Measurements from ENCODE around the gene SLC26A5.

Gene SLC26A5

GRCh38 chr7:103347507-103348267, 98.3 kb downstream of the SLC26A5 start, which contains the start of gene PSMC2:
Gene PSMC2, plus strand, starts transcription at chr7:103347643. Its CDS starts 69 bp downstream, at chr7:103347712.
- DNase-seq (ENCODE audit: low read depth in 2 of 2) = peak; percentile 57 to 68

DNA sequence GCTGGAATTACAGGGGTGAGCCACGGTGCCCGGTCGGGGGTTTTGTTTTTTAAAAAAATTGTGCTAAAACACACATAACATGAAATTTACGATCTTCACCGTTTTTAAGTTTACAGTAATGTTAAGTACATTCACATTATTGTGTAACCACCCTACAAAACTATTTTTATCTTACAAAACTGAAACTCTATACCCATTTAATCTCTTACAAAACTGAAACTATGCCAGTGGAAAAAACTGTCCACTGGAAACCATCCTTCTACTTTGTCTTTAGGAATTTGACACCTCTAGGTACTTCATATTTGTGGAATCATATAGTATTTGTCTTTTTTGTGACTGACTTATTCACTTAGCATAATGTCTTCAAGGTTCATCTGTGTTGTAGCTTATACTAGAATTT, 99.6 kb downstream of the SLC26A5 start:
- DNase-seq (ENCODE audit: low read depth in 2 of 2) = no peak

- DNase-seq (ENCODE audit: low read depth in 2 of 2) = peak; percentile 62 to 69
Observed at GRCh38 chr7:103344453-103345149, 101.4 kb downstream of the SLC26A5 start, which contains the start of gene DNAJC2. Gene DNAJC2, minus strand, starts transcription at chr7:103344767. Its CDS starts 145 bp downstream, at chr7:103344622.

DNA sequence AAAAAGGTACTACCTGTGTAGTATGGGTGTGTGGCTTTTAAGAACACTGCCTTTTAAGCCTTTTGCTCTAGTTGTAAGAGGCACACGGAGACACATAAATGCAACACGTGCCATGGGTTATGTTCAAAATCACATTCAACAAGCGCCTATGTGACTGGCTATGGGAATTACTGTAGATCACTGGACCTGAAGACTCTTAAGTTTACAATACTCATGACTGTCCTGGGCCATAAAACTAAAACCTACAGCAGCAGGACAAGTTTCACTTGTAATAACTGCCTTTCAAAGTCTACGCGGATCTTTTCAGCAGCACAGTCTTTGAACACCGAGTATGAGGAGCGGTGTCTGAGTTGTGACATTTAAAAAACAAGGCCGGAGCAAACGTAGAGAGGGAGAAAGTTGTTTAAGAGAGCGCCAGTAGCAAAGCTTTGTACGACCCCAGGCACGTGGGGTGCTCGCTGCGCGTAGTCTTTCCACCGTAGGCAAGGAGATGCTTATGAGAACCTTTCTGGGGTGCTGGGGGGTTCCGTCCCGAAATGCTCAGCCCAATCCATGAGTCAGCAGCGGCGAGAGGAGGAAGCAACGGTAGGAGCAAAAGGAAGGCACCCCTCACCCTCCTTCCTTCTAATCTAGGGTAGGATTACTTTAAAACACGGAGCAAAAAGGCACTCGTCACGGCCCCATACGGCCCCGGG, 102.1 kb downstream of the SLC26A5 start:
- peak; percentile 1 to 4 for DNase-seq (ENCODE audit: low read depth in 2 of 2)

DNA sequence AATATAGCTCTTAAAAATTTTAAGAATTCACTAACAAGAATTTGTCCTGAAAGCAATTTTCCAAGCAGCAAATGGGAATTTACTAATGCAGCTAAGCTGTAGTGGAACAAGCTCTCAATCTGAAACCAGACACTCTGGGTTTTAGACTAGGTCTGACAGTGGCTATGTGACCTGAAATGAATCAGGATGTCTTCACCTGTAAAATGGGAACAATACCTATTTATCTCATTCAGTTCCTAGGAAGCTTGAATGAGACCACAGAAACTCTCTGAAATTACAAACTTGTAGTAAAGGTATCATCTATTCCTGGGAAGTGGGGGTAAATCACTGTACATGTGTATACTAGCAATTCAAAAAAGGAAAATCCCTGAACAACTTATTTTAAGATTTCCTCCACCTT, 102.7 kb downstream of the SLC26A5 start:
- DNase-seq (ENCODE audit: low read depth in 2 of 2) = no peak

DNA sequence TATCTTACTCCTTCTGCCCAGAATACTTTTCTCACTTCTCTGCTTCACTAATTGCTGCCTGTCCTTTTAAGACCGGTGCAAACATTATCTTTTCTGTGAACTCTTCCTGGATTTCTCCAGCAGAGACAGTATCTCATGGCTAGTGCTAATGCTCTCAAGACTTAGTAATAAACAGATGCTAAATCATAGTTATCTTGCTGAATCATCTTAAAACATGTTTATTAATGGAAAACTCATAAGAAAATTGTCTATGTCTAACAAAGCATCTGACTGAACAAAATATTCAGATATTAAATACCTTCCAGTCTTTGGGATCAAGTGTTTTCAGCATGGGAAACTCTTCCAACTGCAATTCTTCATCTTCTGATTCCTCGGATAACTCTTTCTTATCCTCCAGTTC, 104.5 kb downstream of the SLC26A5 start:
- no peak for DNase-seq (ENCODE audit: low read depth in 2 of 2)

- no peak for DNase-seq (ENCODE audit: low read depth in 2 of 2)
Observed at GRCh38 chr7:103338864-103339263, 107.1 kb downstream of the SLC26A5 start.

GRCh38 chr7:103336761-103337160, 109.2 kb downstream of the SLC26A5 start:
- DNase-seq (ENCODE audit: low read depth in 2 of 2) = no peak

GRCh38 chr7:103325744-103326143, 120.3 kb downstream of the SLC26A5 start:
- DNase-seq (ENCODE audit: low read depth in 2 of 2) = no peak
